ENCODE measurements around the gene MGARP. TPM values are rescaled to one million over a fixed set of nuclear protein-coding genes. Genes with fewer than 3 reads are reported as not detected.

MGARP gene
- total RNA-seq, 1 donor from 2014 or later, result 2.8 TPM

DNA sequence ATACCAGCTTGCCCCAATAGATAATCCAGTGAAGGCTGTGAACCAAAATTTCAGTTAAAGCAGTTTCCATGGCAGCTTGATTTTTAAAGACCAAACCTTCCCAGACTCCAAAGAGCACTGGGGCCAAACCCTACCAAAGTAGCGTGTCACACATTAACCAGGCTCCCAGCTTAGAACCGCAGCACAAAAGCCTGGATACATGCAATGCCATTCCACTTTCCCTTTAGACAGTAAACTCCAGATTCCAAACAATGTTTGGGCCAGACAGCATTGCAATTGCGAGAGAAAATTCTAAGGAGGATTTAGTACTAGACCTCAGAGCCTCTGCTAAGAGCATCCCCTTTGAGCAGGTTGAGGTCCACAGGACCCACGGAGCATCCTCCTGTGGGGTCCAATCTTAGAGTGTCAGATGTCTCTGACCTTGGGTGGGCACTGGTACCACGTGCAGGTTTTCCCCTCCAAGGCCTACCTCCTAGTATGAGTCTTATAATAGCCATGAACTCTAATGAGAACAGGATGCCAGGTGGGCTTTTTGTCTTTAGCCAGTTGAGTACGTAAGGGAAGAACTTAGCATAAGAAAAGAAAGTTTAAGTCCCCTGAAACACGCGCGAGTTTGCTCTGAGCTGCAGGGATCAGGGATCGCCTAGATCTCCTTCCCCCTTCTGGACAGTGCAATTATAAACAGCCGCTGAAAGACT lies 38.8 kb downstream of the MGARP start:
- Histone ChIP-seq H3K36me3 (no peaks in the 10 kb centered on the region), H3K4me3 (no peak overlapping the region), H3K4me1 (peaks cover 4 to 20% of the 10 kb centered on the region in 2 donors), H3K27me3 (no peaks in the 10 kb centered on the region), H3K9me3 (peaks cover 0 to 6% of the 10 kb centered on the region in 2 donors), H3K27ac (no peak overlapping the region)
- TF ChIP-seq, protein P1, sequence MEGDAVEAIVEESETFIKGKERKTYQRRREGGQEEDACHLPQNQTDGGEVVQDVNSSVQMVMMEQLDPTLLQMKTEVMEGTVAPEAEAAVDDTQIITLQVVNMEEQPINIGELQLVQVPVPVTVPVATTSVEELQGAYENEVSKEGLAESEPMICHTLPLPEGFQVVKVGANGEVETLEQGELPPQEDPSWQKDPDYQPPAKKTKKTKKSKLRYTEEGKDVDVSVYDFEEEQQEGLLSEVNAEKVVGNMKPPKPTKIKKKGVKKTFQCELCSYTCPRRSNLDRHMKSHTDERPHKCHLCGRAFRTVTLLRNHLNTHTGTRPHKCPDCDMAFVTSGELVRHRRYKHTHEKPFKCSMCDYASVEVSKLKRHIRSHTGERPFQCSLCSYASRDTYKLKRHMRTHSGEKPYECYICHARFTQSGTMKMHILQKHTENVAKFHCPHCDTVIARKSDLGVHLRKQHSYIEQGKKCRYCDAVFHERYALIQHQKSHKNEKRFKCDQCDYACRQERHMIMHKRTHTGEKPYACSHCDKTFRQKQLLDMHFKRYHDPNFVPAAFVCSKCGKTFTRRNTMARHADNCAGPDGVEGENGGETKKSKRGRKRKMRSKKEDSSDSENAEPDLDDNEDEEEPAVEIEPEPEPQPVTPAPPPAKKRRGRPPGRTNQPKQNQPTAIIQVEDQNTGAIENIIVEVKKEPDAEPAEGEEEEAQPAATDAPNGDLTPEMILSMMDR (IDR thresholded peaks at IDR 0.05), result no peak
- intact Hi-C loops (cut with DNase I), result no loop called here
- DNase-seq (ENCODE audit: low spot score in 2 of 2), result no peak

DNA sequence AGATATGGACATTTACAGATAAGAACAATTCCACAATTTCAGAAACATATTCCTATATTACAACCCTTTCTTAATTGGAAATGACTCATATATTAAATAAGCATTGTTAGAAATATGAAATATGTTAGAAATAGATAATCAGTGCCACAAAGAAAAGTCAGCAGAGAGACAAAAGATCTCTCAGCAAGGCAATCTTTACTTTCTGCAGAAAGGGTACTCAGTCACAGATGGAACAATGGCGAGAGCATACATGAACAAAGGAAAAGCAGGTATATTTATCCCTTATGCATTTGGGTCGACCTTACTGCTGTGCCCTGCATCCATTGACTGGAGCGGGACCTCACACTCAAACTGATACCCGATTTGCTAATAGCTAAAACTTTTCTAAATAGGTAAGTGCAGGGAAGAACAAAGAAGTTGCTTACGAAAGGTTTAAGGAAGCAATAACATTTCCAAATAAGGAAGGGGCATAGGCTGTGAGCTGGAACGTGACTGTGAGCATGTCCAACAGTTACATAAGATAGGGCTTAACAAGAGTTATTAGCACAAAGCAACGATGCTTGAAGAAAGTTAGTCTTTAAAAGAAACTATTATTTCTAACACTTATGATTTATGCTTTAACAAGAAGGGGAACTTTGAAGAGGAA lies 40.8 kb downstream of the MGARP start:
- Histone ChIP-seq H3K4me1 (peaks cover 4 to 13% of the 10 kb centered on the region in 2 donors), H3K27ac (no peak overlapping the region), H3K36me3 (no peaks in the 10 kb centered on the region), H3K9me3 (peaks cover 0 to 6% of the 10 kb centered on the region in 2 donors), H3K4me3 (no peak overlapping the region), H3K27me3 (no peaks in the 10 kb centered on the region)
- no peak for DNase-seq (ENCODE audit: low spot score in 2 of 2)
- TF ChIP-seq, protein P1 (IDR thresholded peaks at IDR 0.05), result no peak
- intact Hi-C loops (cut with DNase I), result no loop called here

DNA sequence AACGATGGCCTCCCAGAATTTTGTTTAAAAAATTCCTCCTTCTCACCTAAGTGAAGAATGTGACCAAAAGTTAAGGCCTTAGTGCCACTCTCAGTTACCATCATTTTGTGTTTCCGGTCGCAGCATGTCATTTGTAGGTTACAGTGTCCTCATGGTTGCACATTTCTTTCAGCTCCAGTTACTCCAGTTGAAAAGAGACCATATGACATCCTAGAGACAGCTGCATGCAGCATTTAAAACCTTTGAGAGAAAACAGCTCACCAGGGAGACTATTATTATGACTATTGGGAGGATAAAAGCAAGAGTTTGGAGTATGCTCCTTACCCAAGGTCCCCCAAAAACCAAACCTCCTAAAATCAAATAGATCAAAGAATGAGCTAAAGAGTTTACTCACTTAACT lies 45.8 kb downstream of the MGARP start:
- no peak for DNase-seq (ENCODE audit: low spot score in 2 of 2)
- Histone ChIP-seq H3K4me3 (no peak overlapping the region), H3K27me3 (no peaks in the 10 kb centered on the region), H3K4me1 (no peaks in the 10 kb centered on the region), H3K36me3 (no peaks in the 10 kb centered on the region), H3K27ac (no peak overlapping the region), H3K9me3 (peaks cover 0 to 5% of the 10 kb centered on the region in 2 donors)
- intact Hi-C loops (cut with DNase I), result no loop called here
- TF ChIP-seq, protein P1 (IDR thresholded peaks at IDR 0.05), result no peak

DNA sequence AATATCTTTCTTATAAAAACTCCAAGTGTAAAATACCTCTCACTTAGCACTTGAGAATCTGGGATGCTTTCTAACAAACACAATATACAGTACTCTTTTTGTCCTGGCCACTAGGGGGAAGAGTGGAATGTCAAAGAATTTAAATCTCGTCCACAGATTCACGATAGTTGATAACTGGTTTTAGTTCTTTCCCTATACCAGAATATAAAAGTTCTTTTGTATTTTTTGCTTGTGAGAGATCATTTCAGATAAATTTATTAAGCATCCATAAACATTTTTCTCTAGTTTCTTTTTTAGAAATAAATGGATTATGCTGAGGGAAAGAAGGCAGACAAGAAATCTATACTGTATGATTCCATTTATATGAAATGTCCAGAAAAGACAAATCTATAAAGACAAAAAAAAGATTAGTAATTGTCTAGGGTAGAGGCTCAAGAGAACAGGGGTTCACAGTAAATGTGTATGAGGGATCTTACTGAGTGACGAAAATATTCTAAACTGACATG lies 50.4 kb downstream of the MGARP start:
- no peaks in the 10 kb centered on the region for H3K27me3 ChIP-seq
- H3K27ac ChIP-seq, result no peak overlapping the region
- no peaks in the 10 kb centered on the region for H3K4me1 ChIP-seq
- no peaks in the 10 kb centered on the region for H3K9me3 ChIP-seq
- TF ChIP-seq, protein P1 (IDR thresholded peaks at IDR 0.05), result peak; percentile 54 to 80 (median 73)
- no peak overlapping the region for H3K4me3 ChIP-seq
- no peaks in the 10 kb centered on the region for H3K36me3 ChIP-seq
- DNase-seq (ENCODE audit: low spot score in 2 of 2), result no peak
- intact Hi-C loops (cut with DNase I), result loop anchor here (1.0 to 5.0 kb wide), 4 partner anchors 53 to 197 kb away; partner anchors contain the start of gene MGARP

DNA sequence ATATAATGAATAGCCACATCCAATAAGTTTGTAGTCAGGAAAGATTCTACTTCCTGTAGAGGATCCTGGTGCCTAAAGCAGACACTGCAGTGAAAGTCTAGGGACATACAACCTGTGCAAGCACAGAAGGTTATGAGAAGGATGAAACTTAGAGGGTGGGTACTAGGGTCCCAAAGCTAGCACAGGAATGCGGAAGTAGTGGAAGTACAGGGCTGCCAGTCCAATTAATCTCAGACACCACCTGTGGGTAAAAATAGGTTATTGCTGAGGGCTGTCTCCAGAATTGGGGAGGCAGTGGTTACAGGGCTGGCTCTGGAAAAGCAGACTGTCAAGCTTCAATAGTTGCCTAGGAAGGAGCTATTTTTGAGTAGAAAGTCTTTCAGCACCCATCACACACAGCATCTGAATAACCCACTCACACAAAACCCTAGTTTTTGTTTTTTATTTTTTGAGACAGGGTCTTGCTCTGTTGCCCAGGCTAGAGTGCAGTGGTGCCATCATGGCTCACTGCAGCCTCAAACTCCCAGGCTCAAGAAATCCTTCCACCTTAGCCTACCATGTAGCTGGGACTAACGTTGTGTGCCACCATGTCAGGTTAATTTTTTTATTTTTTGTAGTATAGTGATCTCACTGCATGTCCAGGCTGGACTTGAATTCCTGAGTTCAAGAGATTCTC lies 52.2 kb downstream of the MGARP start:
- intact Hi-C loops (cut with DNase I), result loop anchor here (5.0 kb wide), 3 partner anchors 54 to 196 kb away; partner anchors contain the start of gene MGARP
- no peak for DNase-seq (ENCODE audit: low spot score in 2 of 2)
- TF ChIP-seq, protein P1 (IDR thresholded peaks at IDR 0.05), result peak in 1 of 3 experiments; percentile 6
- no peak overlapping the region for H3K27ac ChIP-seq
- no peaks in the 10 kb centered on the region for H3K9me3 ChIP-seq
- H3K4me3 ChIP-seq, result no peak overlapping the region
- no peaks in the 10 kb centered on the region for H3K27me3 ChIP-seq
- H3K4me1 ChIP-seq, result no peaks in the 10 kb centered on the region
- H3K36me3 ChIP-seq, result no peaks in the 10 kb centered on the region
